ENCODE data around the gene ANKRD6. TPM values are rescaled to one million over a fixed set of nuclear protein-coding genes. Genes with fewer than 3 reads are reported as not detected.

Gene ANKRD6
- total RNA-seq, 1 experiment from 2014 or later = 5.6 TPM

DNA sequence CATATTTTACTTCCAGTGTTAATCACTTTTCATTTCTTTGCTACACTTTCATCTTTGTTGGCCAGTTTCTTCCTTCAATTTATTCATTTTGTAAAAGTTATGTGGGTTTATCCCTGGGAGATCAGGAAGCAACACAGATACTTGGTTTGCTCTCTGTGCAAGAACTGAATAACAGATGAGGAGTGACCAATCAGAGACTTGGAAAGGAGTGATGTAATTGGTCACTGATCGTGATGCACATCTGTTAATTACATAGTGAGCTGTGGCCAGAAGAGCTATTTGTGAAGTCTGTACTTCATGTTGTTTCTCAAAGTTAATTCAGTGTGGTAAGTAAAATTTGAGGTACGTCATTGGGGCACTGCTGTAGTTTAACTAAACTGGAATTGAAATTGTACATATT lies 21.3 kb downstream of the ANKRD6 start:
- H3K27ac ChIP-seq (ENCODE audit: insufficient read length, low read depth, low read length) = no peak overlapping the region
- no peaks in the 10 kb centered on the region; a peak in 1 of 5 replicates for H3K9me3 Mint-ChIP-seq
- no CpG with 5 or more reads among the region's 2 CpGs for WGBS (ENCODE audit: extremely low coverage, insufficient read length, low lambda C conversion rate)
- H2AFZ ChIP-seq (ENCODE audit: low read length) = no peak overlapping the region
- H3K4ac ChIP-seq (ENCODE audit: low read depth, low read length) = no peak overlapping the region
- no peak overlapping the region for H3K27ac Mint-ChIP-seq
- no peaks in the 10 kb centered on the region for H3K23me2 ChIP-seq (ENCODE audit: insufficient read length, low read depth, low read length, poor library complexity, severe bottlenecking)
- no peaks in the 10 kb centered on the region for H3K27me3 ChIP-seq (ENCODE audit: insufficient read depth, low read length)
- no peaks in the 10 kb centered on the region for H3K4me1 ChIP-seq (ENCODE audit: insufficient read depth, low read length)
- H2BK15ac ChIP-seq (ENCODE audit: low read depth, low read length) = no peak overlapping the region
- H3K18ac ChIP-seq (ENCODE audit: insufficient read length, low read depth, low read length) = no peak overlapping the region
- H3K4me1 Mint-ChIP-seq = no peaks in the 10 kb centered on the region
- H4K5ac ChIP-seq (ENCODE audit: insufficient read length, low read depth, low read length) = no peak overlapping the region
- no peak overlapping the region for H2AK5ac ChIP-seq (ENCODE audit: insufficient read length, low read length)
- no peaks in the 10 kb centered on the region for H3K9me3 ChIP-seq (ENCODE audit: control insufficient read depth, low read depth, low read length)
- no peak overlapping the region for H2BK20ac ChIP-seq (ENCODE audit: low read depth, low read length, poor library complexity, severe bottlenecking)
- no peaks in the 10 kb centered on the region; the same call in 1 of the 2 replicates for H3K27me3 Mint-ChIP-seq (ENCODE audit: low read depth)
- no peak overlapping the region for H2BK5ac ChIP-seq (ENCODE audit: insufficient read length, low read length)
- no peak overlapping the region for H4K8ac ChIP-seq (replicated peaks; ENCODE audit: insufficient read length, low read depth, low read length)
- no peak overlapping the region for H3T11ph ChIP-seq (ENCODE audit: low read length)
- peaks cover 3% of the 10 kb centered on the region for H4K20me1 ChIP-seq (ENCODE audit: control insufficient read depth, insufficient read depth, insufficient read length)
- no peak overlapping the region for H2BK120ac ChIP-seq (ENCODE audit: low read depth, low read length, poor library complexity, severe bottlenecking)
- no peak overlapping the region for H3K4me2 ChIP-seq (ENCODE audit: insufficient read depth, insufficient read length, low read length)
- TF ChIP-seq, protein P1, sequence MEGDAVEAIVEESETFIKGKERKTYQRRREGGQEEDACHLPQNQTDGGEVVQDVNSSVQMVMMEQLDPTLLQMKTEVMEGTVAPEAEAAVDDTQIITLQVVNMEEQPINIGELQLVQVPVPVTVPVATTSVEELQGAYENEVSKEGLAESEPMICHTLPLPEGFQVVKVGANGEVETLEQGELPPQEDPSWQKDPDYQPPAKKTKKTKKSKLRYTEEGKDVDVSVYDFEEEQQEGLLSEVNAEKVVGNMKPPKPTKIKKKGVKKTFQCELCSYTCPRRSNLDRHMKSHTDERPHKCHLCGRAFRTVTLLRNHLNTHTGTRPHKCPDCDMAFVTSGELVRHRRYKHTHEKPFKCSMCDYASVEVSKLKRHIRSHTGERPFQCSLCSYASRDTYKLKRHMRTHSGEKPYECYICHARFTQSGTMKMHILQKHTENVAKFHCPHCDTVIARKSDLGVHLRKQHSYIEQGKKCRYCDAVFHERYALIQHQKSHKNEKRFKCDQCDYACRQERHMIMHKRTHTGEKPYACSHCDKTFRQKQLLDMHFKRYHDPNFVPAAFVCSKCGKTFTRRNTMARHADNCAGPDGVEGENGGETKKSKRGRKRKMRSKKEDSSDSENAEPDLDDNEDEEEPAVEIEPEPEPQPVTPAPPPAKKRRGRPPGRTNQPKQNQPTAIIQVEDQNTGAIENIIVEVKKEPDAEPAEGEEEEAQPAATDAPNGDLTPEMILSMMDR (conservative IDR thresholded peaks at IDR 0.05) = no peak
- no peak overlapping the region for H4K91ac ChIP-seq (ENCODE audit: insufficient read length, low read depth, low read length)
- no peak for DNase-seq
- H3K23ac ChIP-seq (ENCODE audit: insufficient read length, low read depth, low read length) = no peak overlapping the region
- H3K4me3 Mint-ChIP-seq = no peak overlapping the region
- H3K9ac ChIP-seq (ENCODE audit: extremely low read depth, insufficient read length, low read length) = no peak overlapping the region
- no peak overlapping the region for H2BK12ac ChIP-seq (ENCODE audit: insufficient read length, low read depth, low read length)
- no peak overlapping the region for H3K56ac ChIP-seq (ENCODE audit: insufficient read length, low read depth, low read length)
- H3K79me2 ChIP-seq (ENCODE audit: insufficient read depth, low read length) = no peaks in the 10 kb centered on the region; the same call in 1 of the 2 replicates
- no peak overlapping the region for H3K14ac ChIP-seq (ENCODE audit: insufficient read depth, low read length)
- no peaks in the 10 kb centered on the region for H3K36me3 Mint-ChIP-seq (ENCODE audit: insufficient read depth in 1 of 3, low read depth in 3 of 3)
- H3K79me1 ChIP-seq (ENCODE audit: insufficient read depth, low read depth, low read length, poor library complexity, severe bottlenecking) = no peaks in the 10 kb centered on the region
